WTC11 (cell line): ENCODE results near the gene GLB1L2.

ENCODE experiments used
- ATF2 ChIP-seq: sonication (generic); formaldehyde crosslinking; IDR thresholded peaks from 2 replicates; pipeline ENCODE4 v1.8.1; 2022; ENCODE audit warnings: low read depth, missing genetic modification reagents, borderline replicate concordance
- CTCF ChIP-seq: fragments of 200-600 bp; IDR thresholded peaks from 2 replicates; pipeline ENCODE4 v1.8.0; 2022; ENCODE audit warnings: antibody characterized with exemption
- FOXP1 ChIP-seq: sonication (generic); formaldehyde crosslinking; IDR thresholded peaks from 2 replicates; pipeline ENCODE4 v1.8.0; 2022; ENCODE audit warnings: missing genetic modification reagents, mild to moderate bottlenecking, moderate library complexity, borderline replicate concordance
- GRHL2 ChIP-seq: fragments of 250-450 bp; sonication (Bioruptor Pico); IDR thresholded peaks from 2 replicates; pipeline ENCODE4 v1.8.0; 2022; ENCODE audit warnings: mild to moderate bottlenecking, moderate library complexity; ENCODE audit not compliant: insufficient replicate concordance, severe bottlenecking
- JUN ChIP-seq: sonication (generic); formaldehyde crosslinking; IDR thresholded peaks from 2 replicates; pipeline ENCODE4 v1.8.0; 2023; ENCODE audit warnings: mild to moderate bottlenecking, missing genetic modification reagents
- NFYB ChIP-seq: sonication (generic); formaldehyde crosslinking; conservative IDR thresholded peaks from 2 replicates; pipeline ENCODE4 v1.8.0; 2022; ENCODE audit warnings: low read depth, missing genetic modification reagents
- NR2C2 ChIP-seq: sonication (generic); formaldehyde crosslinking; IDR thresholded peaks from 2 replicates; pipeline ENCODE4 v1.8.0; 2022; ENCODE audit warnings: mild to moderate bottlenecking, missing genetic modification reagents
- RORB ChIP-seq: fragments of 250-450 bp; sonication (Bioruptor Pico); IDR thresholded peaks from 2 replicates; pipeline ENCODE4 v1.9.0; 2021; ENCODE audit warnings: mild to moderate bottlenecking
- SP1 ChIP-seq: sonication (generic); formaldehyde crosslinking; conservative IDR thresholded peaks from 2 replicates; pipeline ENCODE4 v1.8.1; 2022; ENCODE audit warnings: missing genetic modification reagents
- TCF7 ChIP-seq: sonication (generic); formaldehyde crosslinking; IDR thresholded peaks from 2 replicates; pipeline ENCODE4 v1.8.0; 2022; ENCODE audit warnings: mild to moderate bottlenecking, low read depth, missing genetic modification reagents, moderate library complexity
- ZNF121 ChIP-seq: sonication (generic); formaldehyde crosslinking; IDR thresholded peaks from 2 replicates; pipeline ENCODE4 v1.8.0; 2023; ENCODE audit warnings: missing genetic modification reagents

GRCh38 chr11:134337051-134337450 lies 5.3 kb downstream of the GLB1L2 start:
- TF ChIP-seq ZNF121 (no peak), TCF7 (CRISPR knock-in tag) (no peak), JUN (CRISPR knock-in tag) (no peak), SP1 (CRISPR knock-in tag) (no peak), ATF2 (no peak), CTCF (no peak), GRHL2 (CRISPR knock-in tag) (no peak), FOXP1 (CRISPR knock-in tag) (no peak), NFYB (no peak), NR2C2 (no peak), RORB (no peak)
